ENCODE measurements around the gene RNU6-9.

GRCh38 chr19:858868-859843 lies 34.1 kb upstream of the RNU6-9 start, which contains the start of gene CFD:
- no peak for TF ChIP-seq CTCF (IDR thresholded peaks at IDR 0.05)
- no peak for TF ChIP-seq TCF7L2 (IDR thresholded peaks at IDR 0.05; ENCODE audit: low read depth, low read length)
- TF ChIP-seq SIN3A (IDR thresholded peaks at IDR 0.05; ENCODE audit: borderline replicate concordance, insufficient read depth, low read depth, low read length) = no peak
